GM18873 (cell line): ENCODE measurements around the gene BAG1.

Experiments
- ATAC-seq: cut with Tn5 transposase; IDR thresholded peaks from one replicate; pipeline ENCODE4 v1.9.1; 2021; ENCODE audit warnings: mild to moderate bottlenecking, moderate library complexity, moderate number of reproducible peaks; ENCODE audit not compliant: unreplicated experiment, low FRiP score

The BAG1 gene

GRCh38 chr9:33245341-33245740 lies 19.2 kb downstream of the BAG1 start:
- ATAC-seq, result no peak

- ATAC-seq, result no peak
These were observed 20.2 kb downstream of the BAG1 start for GRCh38 chr9:33244137-33244784.

GRCh38 chr9:33242609-33243134 lies 21.8 kb downstream of the BAG1 start:
- ATAC-seq, result no peak

GRCh38 chr9:33241298-33241697 lies 23.2 kb downstream of the BAG1 start:
- ATAC-seq, result no peak

DNA sequence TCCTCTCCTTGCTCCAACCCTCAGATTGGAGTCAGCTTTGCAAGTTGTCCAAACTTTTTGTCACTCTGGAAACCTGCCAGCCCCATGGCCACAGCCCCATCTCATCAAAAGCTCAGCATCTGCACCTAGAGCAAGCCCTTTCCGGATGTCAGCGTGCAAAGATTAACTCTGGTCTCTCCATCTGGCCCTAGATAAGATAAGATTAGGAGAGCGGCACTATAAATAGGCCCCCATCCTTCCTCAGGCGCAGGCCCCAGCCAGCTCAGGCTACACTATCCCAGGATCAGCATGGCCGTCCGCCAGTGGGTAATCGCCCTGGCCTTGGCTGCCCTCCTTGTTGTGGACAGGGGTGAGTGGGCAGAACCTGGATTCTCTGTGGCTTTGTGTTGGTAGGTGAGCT lies 24.6 kb downstream of the BAG1 start, which contains the start of gene SPINK4:
TSS of gene SPINK4 (plus strand) at position 247 of the 400 bp plus-strand sequence. CDS start at position 289, 42 bp downstream.
- ATAC-seq, result no peak

DNA sequence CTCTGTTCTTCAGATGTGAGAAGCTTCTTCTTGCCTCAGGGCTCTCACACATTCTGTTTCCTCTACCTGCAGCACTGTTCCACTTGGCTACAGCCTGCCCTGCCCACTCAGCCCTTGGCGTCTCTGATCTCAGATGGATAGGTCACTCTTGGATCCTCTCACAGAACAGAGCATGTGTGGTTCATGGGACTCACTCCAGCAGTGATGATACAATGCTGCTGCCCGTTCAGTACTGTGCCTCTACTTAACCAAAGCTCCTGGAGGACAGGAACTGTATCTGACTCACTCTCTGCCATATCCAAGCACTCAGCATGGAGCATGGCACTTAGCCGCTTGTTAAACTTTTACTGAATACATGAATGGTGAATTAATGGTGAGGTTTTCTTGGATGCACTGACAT lies 27.9 kb downstream of the BAG1 start:
- no peak for ATAC-seq

- ATAC-seq, result no peak
These were observed 29.7 kb downstream of the BAG1 start for GRCh38 chr9:33234511-33235467.

- ATAC-seq, result no peak
These were observed 30.7 kb downstream of the BAG1 start for GRCh38 chr9:33233626-33234342.

- ATAC-seq, result no peak
These were observed 31.7 kb downstream of the BAG1 start for GRCh38 chr9:33232815-33233214.

GRCh38 chr9:33231623-33231942 lies 32.9 kb downstream of the BAG1 start:
- no peak for ATAC-seq

- no peak for ATAC-seq
These were observed 33.5 kb downstream of the BAG1 start for GRCh38 chr9:33230756-33231622.

GRCh38 chr9:33229359-33230114 lies 35.0 kb downstream of the BAG1 start:
- no peak for ATAC-seq

DNA sequence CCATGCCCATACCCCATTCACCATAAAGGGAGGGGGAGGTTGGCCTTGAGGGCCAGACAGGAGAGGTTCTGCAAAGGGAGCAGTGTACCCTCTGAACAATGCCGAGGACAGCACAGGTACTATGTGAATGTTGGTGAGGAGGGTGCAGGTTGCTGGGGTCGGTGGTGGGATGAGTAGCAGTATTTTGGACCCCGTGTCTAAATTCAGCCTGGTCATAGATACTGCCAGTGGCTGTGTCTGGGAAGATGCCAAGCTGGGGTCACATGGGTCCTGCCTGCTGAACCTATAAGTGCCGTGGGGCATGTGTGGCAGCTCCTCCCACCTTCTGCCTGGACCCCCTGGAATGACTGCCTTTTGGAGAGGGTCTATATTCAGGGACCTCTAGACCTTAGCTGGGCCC lies 35.9 kb downstream of the BAG1 start:
- ATAC-seq, result no peak

DNA sequence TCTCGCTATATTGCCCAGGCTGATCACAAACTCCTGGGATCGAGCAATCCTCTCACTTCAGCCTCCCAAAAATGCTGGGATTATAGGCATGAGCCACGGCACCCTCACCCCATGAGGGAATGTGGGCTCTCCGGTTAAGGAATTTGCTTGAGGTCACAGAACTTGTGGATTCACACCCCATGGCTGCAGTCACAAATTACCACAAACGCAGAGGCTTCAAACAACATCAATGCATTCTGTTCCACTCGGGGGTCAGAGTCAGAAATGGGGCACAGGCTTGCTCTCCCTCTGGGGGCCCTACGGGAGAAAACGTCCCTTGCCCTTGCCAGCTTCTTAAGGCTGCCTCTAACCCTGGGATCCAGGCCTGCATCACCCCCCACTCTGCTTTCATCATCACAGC lies 36.8 kb downstream of the BAG1 start:
- ATAC-seq, result no peak

DNA sequence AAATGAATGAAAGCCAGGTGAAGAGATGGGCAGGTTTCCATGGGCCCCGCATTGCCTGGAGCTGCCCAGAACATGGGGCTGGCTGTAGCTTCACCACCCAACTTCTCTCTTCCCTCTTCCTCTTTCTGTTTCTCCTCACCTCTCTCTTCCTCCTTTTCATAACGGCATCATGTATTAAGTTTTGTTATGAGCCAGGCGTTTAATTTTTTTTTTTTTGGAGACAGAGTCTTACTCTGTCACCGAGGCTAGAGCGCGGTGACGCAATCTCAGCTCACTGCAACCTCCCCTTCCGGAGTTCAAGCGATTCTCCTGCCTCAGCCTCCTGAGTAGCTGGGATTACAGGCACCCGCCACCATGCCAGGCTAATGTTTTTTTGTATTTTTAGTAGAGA lies 37.5 kb downstream of the BAG1 start:
- no peak for ATAC-seq

DNA sequence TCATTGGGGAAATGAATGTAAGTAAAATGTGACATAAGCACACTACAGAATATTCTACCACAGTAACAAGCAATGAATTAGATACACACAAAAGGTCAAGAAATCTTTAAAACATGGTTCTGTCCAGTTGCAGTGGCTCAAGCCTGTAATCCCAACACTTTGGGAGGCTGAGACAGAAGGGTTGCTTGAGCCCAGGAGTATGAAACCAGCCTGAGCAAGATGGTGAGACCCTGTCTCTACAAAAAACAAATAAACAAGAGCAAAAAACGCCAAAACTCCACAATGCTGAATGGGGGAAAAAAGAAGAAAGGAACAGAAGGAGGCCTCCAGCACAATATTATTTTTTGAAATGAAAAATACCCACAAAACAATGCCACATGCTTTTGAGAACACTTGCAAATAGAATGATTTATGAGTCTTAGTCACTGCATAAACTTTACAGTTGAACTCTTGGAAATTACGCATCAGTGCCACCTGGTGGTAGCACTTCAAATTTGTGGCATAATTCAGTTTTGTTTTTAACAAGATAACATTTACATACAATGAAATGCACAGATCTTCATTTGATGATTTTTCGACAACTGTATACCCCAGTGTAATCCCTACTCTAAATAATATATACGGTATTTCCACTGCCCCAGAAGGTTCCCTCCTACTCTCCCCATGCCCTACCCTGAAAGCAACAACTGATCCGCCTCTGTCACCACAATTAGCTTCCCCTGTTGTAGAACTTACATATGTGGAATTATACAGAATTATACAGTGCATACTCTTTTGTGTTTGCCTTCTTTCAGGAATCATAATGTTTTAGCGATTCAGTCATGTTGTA lies 39.0 kb downstream of the BAG1 start:
- no peak for ATAC-seq

DNA sequence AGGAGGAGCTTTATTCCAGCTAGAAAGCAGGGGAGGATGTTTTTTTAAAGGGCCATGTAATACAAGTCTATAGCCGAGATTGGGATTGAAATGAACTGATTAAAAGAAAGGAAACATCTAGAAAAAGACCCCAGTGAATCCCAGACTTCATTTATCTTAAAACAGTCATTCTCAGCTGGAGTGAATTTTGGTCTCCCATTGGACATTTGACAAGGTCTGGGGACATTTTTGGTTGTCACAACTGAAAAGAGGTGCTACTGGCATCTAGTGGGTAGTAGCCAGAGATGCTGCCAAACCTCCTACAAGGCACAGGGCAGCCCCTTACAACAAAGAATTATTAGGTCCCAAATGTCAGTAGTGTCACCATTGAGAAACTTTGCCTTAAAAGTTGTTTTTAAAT lies 40.8 kb downstream of the BAG1 start:
- no peak for ATAC-seq

GRCh38 chr9:33222031-33222430 lies 42.5 kb downstream of the BAG1 start:
- ATAC-seq, result no peak

- no peak for ATAC-seq
These were observed 43.0 kb downstream of the BAG1 start for GRCh38 chr9:33221568-33221884.
